NK-92 treated with Interleukin-12 subunit alpha and Interleukin-12 subunit beta, amount 100 ng/mL, for 24 hours (cell line): ENCODE data around the gene RTBDN.

Experiments
- DNase-seq: peaks from one replicate; lab custom pipeline; 2025; lab: John Stamatoyannopoulos, UW

Gene RTBDN

DNA sequence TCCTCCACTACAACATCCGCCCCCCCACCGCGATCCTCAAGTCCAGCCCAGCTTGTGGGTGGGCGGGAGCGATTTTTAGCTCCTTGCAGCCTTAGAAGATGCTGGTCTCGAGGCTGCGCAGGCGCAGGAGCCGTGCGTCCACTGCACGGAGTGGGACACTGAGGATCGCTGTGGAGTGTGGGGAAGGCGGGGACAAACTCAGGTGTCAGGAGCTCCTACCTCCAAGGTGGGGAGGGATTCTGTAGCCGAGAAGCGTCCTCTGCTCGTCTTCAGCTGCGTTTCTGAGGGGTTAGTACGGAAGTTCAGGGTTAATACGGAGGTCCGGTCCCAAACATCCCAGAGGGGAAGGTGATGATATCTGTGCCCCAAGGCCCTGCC is at the start of gene RTBDN:
RTBDN (minus strand) TSS at position 14 of the 378 bp plus-strand sequence. CDS start 4,600 bp downstream, outside the sequence.
- DNase-seq = no peak

DNA sequence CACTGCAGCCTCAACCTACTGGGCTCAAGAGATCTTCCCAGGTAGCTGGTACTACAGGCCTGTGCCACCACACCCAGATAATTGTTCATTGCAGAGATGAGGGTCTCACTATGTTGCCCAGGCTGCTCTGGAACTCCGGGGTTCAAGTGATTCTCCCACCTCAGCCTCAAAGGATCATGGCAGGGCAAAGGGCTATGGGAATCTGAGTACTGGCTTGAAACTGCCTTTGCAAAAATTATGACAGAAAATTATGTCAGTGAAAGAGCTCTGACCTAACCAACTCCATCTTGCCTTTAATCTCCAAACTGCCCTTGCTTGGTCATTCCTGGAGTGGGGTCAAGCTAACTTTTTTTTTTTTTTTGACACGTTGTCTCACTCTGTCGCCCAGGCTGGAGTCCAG is 48.2 kb upstream of the RTBDN start:
- no peak for DNase-seq

DNA sequence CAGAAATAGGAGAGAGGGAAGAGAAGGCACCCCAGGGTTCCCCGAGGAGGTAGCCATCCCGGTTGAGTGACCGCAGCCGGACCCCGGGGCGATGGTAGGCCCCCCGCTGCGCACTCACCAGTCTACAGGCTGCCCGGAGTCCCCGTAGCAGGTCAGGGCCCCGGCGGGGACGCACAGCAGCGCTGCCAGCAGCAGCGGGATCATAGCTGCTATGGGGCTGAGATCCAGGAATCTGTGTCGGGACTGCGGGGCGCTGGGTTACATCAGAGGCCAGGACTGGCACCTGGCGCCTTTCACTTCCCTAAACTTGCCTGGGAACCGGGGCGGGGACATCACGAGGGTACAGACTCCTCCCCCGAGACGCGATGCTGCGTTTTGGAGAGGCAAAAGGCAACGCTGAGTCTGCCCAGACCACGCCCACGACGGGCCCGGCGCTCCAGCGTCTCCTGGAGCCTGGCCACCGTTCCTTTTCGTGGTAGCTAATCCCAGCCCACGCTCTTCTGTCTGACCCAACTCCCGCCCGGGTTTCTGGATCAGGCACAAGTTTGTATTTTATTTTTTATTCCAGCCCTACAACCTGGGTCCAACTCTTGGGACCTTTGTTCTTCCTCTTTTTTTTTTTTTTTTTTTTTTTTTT is 46.9 kb upstream of the RTBDN start, which contains the start of gene DNASE2:
DNASE2 (minus strand) TSS at position 278 of the 637 bp plus-strand sequence; CDS start at position 204, 74 bp downstream.
- DNase-seq = peak; percentile 70

DNA sequence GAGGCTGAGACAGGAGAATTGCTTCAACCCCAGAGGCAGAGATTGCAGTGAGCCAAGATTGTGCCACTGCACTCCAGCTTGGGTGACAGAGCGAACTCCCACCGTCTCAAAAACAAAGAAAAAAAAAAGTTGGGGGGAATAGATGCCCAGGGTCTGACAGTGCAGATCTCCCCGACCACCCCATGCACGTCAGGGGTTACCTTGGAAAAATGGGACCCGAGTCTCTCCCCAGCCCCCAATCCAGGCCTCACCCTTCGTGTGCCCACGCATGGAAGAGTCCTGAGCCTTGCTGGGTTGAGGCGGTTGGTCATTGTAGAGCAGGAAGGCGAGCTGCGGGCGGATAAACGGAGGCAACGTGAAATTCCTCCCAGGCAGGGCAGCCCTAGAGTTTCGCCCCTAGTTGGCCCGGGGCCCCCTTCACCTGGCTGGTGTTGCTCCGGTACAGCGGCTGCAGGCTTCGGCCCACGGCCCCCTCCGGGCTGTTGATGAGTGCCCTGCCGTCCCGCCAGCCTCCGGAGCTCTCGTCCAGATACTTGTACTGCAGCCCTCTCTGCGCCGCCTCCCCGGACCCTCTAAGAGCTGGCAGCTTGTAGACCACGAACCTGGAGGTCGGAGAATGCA is 46.3 kb upstream of the RTBDN start:
- no peak for DNase-seq

DNA sequence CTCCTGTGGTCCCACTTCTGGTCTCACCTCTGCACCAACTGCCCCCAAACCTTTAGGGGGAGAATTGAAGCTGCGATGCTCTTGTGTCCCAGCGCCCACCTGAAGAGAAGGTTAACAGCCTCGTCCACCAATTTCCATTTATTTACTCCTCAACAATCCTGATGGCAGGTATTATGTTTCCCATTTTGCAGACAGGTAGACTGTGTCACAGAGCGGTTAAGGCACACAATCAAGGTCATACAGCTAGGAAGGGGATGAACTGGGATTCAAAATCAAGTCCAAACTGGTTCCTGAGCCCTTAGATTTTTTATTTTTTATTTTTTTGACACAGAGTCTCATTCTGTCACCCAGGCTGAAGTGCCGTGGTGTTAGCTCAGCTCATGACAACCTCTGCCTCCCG is 40.7 kb upstream of the RTBDN start:
- DNase-seq = no peak

DNA sequence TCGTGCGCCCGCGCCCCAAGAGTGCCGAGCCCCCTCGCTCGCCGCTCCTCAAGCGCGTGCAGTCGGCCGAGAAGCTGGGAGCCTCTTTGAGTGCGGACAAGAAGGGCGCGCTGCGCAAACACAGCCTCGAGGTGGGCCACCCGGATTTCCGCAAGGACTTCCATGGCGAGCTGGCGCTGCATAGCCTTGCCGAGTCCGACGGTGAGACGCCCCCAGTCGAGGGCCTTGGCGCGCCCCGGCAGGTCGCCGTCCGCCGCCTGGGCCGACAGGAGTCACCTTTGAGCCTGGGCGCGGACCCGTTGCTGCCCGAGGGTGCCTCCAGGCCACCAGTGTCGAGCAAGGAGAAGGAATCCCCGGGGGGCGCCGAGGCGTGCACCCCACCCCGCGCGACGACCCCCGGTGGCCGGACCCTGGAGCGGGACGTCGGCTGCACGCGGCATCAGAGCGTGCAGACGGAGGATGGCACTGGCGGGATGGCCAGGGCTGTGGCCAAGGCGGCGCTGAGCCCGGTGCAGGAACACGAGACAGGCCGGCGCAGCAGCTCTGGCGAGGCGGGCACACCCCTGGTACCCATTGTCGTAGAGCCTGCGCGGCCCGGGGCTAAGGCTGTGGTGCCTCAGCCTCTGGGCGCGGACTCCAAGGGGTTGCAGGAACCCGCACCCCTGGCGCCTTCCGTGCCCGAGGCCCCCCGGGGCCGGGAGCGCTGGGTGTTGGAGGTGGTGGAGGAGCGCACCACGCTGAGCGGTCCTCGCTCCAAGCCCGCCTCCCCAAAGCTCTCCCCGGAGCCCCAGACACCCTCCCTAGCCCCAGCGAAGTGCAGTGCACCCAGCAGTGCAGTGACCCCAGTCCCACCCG is 39.7 kb upstream of the RTBDN start:
- no peak for DNase-seq

DNA sequence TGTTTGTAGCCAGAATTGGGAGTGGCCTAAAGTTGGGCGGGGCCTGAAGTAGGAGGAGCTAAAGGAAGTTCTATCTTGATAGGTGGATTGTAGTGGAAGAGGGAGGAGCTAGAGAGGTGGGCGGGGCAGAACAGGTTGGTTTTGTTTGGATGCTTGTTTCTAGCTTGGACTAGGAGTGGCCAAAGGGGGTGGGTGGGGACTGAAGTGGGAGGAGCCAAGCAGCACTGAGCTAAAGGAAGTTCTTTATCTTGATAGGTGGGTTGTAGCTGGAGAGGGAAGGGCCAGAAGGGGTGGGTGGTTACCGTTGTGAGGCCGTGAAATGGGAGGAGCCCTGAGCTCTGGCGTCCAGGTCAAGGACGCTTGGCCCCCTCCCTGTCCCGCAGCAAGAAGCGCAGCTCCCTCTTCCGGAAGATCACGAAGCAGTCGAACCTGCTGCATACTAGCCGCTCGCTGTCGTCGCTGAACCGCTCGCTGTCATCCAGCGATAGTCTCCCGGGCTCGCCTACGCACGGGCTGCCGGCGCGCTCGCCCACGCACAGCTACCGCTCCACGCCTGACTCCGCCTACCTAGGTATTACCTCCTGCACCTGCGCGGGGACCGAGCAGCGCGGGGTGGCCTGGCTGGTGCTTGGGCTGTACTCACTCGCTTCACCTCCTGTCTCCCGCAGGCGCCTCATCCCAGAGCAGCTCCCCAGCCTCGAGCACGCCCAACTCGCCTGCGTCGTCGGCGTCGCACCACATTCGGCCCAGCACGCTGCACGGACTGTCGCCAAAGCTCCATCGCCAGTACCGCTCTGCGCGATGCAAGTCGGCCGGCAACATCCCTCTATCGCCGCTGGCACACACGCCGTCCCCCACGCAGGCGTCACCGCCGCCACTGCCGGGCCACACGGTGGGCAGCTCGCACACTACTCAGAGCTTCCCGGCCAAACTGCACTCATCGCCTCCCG is 38.8 kb upstream of the RTBDN start:
- DNase-seq = no peak

DNA sequence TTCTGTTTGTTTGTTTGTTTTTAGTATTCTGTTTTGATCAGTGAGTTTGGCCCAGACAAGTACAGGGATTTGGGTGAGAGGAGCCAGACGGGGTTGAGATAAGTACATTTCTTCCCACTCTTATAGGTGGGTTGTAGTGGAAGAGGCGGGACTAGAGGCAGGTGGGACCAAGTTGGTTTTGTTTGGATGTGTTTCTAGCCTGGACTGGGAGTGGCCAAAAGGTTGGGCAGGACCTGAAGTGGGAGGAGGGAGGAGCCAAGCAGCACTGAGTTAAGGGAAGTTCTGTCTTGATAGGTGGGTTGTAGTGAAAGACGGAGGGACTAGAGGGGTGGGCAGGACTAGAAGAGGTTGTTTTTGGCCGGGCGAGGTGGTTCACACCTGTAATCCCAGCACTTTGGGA is 37.9 kb upstream of the RTBDN start:
- DNase-seq = no peak

DNA sequence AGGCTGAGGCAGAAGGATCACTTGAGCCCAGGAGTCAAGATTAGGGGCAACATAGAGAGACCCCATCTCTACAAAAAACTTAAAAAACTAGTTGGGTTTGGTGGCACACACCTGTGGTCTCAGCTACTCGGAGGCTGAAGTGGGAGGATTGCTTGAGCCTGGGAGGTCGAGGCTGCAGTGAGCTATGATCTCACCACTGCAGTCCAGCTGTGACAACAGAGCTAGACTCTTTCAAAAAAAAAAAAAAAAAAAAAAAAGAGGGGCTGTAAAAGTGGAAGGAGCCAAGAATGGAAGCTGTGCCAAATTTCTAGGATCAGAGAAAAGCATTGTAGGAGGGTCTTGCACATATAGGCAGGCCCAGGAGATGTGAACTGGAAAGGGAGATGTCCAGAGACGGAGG is 37.3 kb upstream of the RTBDN start:
- no peak for DNase-seq

DNA sequence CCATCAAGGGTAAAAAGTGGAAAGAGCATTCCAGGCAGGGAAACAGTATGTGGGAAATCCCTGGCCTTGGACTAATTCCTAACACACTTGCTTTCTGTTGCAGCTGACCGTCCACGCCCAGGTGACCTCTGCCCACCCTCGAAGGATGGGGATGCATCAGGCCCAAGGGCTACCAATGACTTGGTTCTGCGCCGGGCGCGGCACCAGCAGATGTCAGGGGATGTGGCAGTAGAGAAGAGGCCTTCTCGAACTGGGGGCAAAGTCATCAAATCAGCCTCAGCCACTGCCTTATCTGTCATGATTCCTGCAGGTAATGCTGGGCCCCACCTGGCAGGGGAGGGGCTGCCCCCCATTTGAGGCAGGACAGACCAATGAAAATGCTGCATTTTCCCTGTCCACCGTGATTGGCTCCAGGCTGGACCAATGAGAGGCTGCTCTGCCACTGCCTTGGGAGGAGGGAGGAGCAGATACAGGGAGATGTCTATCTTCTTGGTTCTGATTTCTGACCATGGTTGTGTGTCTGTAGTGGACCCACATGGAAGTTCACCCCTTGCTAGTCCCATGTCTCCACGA is 34.2 kb upstream of the RTBDN start:
- DNase-seq = no peak

DNA sequence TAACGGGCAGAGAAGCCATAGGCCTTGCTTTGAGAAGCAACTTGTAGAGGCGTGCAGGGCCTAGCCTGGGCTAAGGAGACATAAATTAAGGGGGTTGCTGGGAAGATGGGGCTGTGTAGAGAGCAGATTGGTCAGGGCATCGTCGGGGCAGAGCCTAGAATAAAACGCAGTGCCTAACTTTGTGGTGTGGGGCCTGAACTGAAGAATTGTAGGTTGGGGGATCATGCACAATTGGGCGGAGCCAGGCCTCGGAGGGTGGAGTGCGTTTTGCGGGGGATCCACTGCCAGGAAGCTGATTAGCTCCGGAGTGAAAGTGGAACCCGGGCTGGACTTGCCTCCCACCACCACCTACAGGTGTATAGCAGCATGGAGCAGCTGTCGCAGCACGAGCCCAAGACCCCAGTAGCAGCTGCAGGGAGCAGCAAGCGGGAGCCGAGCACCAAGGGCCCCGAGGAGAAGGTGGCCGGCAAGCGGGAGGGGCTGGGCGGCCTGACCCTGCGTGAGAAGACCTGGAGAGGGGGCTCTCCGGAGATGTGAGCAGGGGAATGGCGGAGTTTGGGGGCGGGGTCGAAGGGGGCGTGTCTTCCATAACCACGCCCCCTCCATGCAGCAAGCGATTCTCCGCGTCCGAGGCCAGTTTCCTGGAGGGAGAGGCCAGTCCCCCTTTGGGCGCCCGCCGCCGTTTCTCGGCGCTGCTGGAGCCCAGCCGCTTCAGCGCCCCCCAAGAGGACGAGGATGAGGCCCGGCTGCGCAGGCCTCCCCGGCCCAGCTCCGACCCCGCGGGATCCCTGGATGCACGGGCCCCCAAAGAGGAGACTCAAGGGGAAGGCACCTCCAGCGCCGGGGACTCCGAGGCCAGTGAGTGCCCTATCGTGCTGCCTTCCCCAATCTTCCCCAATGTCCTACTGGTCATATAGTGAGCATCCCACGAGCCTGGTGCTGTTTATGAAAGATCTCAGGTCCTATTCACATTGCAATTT is 33.0 kb upstream of the RTBDN start:
- no peak for DNase-seq

DNA sequence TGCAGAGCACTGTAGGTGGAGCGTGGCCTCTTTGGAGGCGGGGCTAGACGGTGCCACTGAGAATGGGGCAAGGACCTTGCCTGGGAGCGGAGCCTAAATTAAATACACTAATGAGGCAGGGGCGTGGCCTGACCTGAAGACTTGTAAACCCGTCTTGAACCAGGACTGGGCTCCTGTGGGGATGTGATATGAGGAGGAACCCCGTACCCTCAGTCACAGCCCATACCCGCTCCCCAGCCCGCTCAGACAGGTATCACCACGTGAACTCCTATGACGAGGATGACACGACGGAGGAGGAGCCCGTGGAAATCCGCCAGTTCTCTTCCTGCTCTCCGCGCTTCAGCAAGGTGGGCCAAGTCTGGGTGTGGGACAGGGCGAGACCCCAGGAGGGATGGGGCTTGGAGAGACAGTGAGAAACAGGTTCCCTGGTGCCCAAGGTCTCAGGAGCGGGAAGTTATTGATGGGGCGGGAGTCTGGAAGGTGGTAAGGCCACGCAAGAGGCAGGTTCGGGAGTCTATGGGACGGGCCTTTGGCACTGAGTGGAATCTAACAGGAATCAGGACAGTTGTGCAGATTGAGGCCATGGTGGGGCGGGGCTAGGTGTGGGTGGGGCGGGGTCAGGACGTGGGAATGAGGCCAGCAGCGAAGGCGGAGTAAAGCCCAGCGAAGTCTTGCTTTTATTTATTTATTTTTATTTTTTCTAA is 32.2 kb upstream of the RTBDN start:
- no peak for DNase-seq

DNA sequence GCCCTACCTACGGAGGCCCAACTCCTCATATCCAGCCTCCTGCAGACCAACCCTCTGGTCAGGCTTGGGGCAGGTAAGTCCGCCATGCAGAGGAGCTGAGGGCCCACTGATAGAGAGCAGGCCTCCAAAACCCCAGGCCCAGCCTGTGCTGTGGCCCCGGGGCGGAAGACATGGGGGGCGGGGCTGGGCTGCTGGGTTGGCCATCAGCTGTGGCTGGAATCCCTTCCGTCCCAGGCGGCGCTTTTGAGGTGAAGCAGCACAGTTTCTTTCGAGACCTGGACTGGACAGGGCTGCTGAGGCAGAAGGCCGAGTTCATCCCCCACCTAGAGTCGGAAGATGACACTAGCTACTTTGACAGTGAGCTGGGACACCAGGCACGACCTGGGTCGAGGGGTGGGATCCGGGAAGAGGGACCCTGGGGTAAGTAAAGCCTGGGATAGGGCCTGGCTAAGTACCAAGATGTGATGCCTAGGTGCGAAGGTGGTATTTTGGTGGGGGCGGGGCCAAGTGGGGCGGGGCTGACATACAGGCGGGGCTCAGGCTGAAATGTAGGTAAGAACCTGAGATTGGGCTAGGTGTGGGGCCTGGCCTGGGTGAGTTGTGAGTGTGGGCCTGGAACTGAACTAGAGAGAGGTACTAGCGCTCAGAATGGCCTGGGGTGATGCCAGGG is 31.5 kb upstream of the RTBDN start:
- DNase-seq = no peak

DNA sequence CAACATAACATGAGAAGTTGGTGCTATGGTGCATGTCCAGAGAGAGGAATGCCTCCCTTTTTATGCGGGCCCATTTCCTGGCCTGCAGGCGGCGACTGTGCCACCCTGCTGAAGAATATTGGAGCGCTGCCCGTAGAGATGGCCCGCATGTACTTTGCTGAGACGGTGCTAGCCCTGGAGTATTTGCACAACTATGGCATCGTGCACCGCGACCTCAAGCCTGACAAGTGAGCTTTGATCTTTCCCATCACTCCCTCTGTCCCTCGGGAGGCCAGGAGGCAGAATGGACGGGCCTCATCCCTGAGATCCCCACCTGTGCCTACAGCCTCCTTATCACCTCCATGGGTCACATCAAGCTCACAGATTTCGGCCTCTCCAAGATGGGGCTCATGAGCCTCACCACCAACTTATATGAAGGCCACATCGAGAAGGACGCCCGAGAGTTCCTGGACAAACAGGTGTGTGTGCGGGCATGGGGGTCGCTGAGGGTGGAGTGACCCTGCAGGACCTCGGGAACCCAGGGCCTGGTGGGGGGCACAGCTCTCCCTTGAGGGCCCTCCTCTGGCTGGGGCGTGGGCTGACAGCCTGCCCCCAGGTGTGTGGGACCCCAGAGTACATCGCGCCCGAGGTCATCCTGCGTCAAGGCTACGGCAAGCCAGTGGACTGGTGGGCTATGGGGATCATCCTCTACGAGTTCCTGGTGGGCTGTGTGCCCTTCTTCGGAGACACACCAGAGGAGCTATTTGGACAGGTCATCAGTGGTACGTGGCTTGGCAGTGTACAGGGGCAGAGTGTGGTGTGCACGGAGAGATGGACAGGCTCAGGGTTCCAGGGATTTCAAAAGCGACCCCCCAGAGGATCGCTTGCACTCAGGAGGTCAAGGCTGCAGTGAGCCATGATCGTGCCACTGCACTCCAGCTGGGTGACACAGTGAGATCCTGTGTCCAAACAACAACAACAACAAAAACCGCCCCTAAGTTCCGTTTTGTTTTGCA is 30.6 kb upstream of the RTBDN start:
- DNase-seq = no peak

DNA sequence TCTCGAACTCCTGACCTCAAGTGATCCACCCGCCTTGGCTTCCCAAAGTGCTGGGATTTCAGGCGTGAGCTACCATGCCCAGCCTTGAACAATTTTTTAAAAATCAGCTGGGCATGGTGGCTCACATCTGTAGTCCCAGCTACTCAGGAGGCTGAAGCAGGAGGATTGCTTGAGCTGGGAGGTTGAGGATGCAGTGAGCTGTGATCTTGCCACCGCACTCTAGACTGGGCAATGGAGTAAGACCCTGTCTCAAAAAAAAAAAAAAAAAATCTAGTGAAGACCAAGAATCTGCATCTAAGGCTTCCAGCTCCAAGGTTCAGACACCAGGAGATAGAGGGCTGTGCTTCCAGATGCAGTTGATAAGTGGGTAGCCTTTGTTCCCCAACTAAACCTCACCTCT is 29.8 kb upstream of the RTBDN start:
- DNase-seq = no peak

DNA sequence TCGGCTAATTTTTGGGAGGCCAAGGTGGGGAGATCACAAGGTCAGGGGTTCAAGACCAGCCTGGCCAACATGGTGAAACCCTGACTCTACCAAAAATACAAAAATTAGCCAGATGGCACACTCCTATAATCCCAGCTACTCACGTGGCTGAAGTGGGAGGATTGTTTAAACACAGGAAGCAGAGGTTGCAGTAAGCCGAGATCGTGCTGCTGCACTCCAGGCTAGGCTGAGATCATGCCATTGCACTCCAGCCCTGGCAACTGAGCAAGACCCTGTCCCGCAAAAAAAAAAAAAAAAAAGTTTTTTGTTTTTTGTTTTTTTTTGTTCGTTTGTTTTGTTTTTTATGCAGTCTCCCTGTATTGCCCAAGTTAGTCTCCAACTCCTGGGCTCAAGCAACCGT is 25.2 kb upstream of the RTBDN start:
- no peak for DNase-seq

DNA sequence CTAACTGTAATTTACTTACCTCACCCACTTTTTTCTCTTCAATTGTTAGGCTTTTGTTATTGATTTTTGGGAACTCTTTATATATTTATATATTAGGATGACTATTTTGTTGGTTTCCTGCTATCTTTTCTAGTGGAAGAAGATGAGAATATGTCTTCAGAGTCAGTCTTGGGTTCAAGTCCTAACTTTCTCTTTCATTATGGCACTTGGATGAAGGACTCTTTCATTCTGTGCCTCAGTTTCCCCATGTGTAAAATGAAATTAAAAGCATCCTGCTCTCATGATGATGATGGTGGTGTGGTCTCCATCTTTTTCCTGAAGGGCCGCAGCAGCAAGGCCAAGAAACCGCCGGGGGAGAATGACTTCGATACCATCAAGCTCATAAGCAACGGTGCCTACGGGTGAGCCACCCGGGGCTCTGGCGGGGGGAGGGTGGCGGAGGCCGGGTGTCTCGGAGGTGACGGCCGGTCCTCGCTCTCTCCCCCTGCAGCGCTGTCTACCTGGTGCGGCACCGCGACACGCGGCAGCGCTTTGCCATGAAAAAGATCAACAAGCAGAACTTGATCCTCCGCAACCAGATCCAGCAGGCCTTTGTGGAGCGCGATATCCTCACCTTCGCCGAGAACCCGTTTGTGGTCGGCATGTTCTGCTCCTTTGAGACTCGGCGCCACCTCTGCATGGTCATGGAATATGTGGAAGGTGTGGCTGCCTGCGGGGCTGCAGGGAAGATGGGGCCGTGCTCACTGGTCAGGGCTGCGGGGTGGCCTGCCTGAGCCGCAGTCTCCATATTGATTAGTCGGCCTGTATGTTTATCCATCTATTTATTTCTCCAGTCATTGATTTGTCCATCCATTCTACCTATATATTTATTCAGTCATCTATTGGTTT is 23.9 kb upstream of the RTBDN start:
- DNase-seq = no peak
